PC-9 (cell line): ENCODE data around the gene NEU4.

Experiments
- EZH2 ChIP-seq: fragments of 200-600 bp; sonication (generic); IDR thresholded peaks from 2 replicates; pipeline ENCODE4 v1.8.0; 2017; ENCODE audit warnings: antibody characterized with exemption, low read depth
- TF ChIP-seq, protein P1 (sequence below): fragments of 200-600 bp; sonication (generic); conservative IDR thresholded peaks from 2 replicates; pipeline ENCODE4 v1.6.1; 2017; ENCODE audit warnings: mixed run types, antibody characterized with exemption, mild to moderate bottlenecking, moderate library complexity

DNA sequence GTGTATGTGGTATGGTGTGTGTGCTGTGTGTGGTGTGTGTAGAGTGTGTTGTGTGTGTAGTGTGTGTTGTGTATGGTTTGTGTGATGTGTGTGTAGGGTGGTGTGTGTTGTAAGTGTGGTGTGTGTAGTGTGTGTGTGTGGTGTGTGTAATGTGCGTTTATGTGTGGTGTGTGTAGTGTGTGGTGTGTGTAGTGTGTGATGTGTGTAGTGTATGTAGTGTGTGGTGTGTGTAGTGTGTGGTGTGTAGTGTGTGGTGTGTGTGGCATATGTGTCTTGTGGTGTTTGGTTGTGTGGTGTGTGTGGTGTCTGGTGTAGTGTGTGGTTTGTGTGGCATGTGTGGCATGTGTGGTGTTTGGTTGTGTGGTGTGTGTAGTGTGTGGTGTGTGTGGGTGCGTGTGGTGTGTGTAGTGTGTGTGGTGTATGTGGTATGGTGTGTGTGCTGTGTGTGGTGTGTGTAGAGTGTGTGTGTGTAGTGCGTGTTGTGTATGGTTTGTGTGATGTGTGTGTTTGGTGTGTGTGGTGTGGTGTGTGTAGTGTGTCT lies 56.5 kb downstream of the NEU4 start:
- TF ChIP-seq, protein P1, sequence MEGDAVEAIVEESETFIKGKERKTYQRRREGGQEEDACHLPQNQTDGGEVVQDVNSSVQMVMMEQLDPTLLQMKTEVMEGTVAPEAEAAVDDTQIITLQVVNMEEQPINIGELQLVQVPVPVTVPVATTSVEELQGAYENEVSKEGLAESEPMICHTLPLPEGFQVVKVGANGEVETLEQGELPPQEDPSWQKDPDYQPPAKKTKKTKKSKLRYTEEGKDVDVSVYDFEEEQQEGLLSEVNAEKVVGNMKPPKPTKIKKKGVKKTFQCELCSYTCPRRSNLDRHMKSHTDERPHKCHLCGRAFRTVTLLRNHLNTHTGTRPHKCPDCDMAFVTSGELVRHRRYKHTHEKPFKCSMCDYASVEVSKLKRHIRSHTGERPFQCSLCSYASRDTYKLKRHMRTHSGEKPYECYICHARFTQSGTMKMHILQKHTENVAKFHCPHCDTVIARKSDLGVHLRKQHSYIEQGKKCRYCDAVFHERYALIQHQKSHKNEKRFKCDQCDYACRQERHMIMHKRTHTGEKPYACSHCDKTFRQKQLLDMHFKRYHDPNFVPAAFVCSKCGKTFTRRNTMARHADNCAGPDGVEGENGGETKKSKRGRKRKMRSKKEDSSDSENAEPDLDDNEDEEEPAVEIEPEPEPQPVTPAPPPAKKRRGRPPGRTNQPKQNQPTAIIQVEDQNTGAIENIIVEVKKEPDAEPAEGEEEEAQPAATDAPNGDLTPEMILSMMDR = no peak
- no peak for TF ChIP-seq EZH2
